Inflammatory macrophage treated with lipopolysaccharide for 1 hour (primary cell): ENCODE data around the gene NGEF.
A peak's percentile ranks its signal among the peaks of the same experiment; 100 is the strongest.

Experiments
- DNase-seq, 2 donors: peaks; one replicate each; pipeline ENCODE4 v3.0.0-alpha.2; 2020 to 2022

The NGEF gene

DNA sequence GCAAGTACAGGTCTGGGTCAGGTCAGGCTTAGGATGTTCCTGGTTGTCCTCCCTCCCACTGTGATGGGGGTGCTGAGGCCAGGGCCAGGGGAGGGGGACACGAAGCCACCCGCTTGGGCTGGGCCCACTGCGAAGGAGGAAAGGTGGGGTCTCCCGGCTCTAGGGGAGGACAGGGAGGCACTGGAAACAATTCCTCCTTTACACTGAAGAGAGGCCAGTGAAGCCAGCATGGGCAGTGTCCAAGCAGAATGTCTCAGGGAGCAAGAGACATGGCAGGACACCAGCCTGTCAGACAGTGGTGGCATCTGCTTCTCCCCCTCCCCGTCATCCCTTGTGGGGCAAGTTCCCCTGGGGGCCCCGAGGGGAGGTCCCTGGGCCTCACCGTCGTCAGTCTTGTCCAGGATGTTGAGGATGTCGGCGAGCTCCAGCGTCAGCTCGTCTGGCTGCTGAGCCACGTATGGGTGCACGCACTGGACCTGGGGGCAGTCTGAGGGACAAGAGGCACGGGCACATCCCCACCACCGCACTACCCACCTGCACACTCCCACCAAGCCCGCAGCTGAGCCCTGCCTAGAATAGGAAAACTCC lies 132.2 kb downstream of the NGEF start:
- DNase-seq, result no peak

DNA sequence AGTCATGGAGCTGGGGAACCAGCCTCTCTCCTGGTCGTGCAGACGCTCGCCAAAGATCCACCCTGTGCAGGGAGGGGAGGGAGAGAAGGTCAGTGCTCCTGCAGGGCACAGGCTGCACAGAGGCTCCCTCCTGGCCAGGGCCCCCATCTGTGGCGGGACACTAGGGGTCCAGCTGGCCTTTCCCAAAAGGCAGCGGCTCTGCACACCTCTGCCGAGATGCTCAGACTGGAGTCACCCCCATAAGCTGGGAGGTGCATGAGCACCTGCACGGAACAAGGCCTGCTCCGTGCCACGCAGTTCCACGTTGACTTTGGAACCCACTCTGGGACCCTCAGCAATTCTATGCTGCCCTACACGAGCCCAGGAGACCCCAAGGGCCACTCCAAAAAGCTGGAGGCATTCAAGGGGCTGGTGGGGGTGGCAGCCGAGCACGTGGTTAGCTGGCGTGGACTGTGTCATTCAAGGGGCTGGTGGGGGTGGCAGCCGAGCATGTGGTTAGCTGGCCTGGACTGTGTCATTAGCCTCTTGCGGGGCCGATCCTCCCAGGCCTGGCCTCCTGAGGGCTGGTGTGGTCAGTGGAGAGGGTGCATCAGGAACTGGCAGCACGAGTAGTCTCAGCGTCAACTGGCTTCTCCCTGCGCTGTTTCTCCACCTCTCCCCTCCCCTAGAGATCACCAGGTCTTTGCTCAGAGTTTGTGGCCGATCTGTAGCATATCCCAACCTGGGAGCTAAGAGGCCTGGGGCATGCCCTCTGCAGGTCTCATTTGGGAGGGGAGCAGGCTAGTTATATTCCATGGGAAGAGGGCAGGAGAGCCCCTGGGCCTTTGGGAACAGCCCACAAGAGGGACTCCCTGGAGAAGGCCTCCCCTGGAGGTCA lies 133.2 kb downstream of the NGEF start:
- no peak for DNase-seq

DNA sequence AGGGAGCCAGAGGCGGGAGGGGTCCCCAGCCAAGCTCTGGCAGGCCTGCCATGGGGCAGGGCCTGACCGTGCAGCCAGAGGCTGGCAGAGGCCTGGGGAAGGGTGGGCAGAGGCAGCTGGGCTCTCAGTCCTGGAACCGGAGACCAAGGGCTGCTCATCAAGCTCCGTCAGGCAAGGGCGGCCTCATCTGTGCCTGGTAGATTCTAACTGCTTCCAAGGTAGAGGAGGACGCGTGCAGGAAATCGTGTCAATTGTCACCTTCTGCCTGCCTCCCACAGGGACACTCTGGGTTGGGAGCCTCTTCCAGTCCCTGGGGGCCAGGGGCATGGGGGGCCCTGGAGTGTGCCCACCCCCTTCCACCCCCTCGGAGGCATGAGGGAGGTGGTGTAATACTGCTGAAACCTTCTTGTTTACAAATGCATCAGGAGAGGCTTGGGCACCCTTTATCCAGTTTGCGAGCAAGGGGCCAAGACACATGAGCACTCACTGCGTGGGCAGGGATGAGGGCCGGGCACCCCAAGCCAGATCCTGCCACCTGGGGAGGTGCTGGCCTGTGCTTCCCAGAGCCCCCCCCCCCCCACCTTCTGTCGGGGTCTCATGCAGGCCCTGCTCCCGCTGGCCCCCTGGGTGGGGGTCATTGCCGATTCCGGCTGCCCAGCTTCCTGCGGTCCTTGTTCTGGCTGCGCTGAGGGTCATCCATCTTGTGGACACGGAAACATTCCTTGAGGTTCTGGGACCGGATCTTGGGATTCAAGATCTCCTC lies 134.0 kb downstream of the NGEF start:
- DNase-seq, result no peak

DNA sequence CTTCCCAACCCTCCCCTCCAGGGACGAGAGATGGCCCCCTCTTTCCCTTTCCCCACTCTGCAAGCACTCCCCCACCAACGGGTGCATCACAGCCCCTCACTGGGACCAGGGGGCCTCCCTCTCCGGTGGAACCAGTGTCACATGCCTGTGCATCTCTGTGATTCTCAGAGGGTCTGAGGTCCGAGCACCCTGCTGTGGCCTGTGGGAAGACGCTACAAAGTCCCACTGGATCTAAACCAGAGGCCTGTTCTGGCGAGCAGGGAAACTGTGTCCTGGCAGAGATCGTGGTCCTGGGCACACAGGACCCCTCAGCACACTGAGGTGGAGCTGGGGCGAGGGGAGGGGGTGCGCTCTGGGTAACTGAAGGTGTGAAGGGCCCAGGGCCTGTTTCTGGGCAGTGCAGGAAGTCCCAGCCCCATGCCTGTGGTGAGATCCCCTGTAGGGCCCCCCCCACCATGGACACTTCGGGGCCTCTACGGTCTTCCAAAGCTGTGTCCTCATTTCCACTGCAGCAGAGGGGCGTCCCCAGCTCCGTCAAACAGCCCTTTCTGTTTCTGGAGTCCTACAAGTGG lies 135.0 kb downstream of the NGEF start:
- no peak for DNase-seq

DNA sequence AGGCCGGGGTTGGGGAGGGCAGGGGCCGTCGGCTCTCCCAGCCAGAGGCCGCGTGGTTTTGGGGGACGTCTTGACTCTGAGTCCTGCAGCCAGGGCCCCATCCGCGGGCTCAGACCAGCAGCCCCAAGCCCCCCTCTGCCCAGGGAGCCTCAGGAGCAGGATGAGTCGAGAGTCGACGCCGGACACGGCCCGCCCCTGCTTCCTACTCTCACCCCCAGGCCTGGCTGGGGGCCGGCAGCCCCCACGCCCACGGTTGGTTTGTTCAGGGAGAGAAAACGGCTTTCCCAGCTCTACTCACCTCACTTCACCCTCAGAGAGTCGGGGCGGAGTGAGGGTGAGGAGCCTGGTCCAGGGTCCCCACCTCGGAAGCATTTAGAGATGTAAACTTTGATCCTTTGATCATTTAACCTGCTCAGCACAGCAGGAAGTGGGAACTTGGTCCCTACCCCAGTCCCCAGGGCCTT lies 136.0 kb downstream of the NGEF start:
- no peak for DNase-seq

DNA sequence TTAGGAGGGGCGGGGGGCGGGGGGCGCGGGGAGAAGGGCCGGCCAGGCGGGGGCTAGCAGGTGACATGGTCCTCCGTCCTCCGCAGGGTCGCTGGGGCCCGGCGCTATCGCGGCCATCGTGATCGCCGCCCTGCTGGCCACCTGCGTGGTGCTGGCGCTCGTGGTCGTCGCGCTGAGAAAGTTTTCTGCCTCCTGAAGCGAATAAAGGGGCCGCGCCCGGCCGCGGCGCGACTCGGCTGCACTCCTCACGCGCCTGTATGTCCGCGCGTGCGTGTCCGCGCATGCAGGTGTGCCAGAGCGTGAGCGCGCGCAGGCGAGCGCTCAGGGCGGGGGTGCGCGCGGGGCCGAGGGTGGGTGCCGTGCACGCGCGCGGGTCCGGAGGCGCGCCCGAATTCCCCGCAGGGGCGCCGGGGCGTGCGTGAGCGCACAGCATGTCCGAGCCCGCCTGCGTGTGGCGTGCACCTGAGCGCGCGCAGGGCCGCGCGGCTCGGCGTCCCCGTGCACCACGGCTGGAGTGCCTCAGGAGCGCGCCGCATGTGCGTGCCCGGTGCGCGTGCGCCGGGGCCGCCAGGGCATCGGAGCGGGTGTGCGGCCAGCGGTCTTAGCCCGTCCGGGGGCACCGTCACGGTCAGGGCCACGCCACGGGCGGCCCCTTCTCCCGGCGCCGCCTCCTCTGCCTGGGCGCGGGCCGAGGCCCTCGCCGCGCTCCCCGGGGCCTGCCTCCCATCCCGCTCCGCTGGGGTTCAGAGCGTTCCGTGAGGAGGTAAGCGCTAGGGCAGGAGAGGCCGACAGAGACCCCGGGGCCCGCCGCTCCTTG lies 136.7 kb downstream of the NGEF start:
- DNase-seq, result no peak

DNA sequence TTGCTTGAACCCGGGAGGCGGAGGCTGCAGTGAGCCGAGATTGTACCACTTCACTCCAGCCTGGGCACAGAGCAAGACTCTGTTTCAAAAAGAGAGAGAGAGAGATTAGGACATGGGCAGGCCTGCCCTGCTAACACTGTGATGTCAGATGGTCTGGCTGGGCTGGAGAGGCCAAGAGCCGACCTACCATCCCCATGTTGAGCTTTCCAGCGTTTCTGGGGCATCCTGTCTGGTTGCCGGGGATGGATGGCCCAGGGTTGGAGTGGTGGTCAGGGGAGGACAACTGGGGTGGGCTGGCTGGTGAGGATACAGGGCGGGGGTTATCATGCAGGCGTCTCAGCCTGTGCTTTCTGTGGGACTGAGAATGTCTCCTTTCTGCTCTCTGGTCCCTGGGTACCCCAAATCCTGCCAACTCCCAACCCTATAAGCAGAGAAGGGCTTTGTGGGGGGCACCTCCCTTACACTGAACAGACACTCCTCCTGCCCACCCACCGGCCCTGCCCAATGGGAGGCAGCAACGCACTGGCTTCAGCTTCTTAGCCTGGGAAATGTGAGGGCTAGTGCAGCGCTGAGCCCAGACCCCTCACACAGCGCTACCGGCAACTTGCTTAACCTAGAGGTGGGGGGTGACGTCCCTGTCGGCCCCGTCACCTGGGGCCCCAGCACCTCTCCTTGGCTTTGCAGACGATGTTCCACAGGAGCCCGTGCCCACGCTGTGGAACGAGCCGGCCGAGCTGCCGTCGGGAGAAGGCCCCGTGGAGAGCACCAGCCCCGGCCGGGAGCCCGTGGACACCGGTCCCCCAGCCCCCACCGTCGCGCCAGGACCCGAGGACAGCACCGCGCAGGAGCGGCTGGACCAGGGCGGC lies 137.6 kb downstream of the NGEF start:
- DNase-seq, result no peak

DNA sequence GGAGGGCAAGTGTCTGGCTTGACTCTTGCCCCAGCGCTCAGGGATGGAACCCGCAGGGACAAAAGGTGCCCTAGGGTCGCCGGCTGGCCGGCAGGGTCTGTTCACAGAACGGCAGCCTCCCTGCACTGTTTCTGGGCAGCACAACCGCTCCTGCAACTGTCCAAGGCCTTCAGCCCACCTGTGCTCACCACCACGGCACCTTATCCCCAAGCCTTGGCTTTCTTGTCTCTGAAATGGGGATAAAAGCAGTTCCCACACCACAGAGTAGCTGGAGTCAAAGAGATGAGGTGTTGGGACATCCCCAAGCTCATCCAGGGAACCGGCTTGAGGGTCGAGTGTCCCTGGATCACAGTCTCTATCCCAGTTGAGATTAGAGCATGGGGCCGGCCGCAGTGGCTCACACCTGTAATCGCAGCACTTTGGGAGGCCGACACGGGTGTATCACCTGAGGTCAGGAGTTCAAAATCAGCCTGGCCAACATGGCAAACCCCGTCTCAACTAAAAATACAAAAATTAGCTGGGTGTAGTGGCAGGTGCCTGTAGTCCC lies 138.3 kb downstream of the NGEF start:
- no peak for DNase-seq

DNA sequence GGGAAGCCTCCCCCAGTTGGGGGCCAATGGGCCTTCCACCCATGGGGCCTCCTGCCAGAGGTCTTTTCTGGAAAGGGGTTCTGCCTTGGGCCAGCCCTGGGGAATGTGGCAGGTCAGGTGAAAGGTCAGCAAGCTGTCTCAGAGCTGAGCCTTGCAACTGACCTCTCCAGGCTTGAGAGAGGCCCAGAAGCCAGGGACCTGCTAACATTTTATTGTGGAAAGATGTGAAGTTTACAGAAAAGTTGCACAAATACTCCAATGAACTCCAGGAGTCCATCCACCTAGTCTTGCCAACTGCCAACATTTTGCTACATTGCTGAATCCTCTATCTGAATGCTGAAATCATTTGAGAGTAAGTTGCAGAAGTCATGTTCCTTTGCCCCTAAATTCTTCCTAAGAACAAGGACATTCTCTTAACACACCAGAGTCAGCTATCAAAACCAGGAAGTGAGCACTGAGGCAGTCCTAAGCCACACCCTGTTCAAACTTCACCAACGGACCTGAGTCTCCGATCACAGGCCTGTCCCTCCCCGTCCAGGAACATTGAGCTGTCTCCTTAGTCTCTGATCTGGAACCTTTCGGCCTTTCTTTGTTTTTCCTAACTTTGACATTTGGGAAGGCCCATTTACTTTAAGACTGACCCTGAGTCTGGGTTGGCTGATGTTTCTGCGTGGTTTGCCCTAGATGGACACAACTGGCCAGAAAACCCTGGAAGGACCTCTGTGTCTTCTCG lies 139.0 kb downstream of the NGEF start:
- peak; percentile 9 to 47 for DNase-seq

DNA sequence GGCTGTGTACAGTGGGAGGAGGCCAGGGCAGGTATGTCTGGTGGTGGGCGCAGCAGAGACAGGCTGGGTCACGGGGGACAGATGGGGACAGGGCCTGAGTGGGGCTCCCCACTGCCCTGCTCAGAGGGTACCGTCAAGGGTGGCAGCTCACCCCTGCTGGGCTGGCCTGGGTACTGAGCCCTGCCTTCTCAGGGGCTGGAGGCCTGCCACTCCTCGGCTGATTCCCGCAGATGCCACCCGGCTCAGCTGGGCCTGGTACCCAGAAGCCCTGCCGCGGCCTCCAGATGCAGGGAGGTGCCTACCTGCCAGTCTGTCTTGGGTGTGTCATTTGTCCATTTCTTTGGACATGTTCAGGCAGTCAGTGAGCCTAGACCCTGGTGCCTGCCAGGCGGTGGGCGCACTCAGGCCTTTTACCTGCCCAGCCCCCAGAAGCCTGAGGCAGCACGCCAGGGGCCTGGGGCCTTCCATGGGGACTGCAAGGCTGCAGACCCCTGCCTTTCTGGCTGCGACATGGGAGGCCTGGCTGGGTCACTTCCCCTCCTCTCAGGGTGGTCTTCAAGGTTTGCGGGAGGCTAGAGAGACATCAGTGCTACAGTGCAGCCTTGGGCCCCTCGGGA lies 139.7 kb downstream of the NGEF start:
- no peak for DNase-seq

DNA sequence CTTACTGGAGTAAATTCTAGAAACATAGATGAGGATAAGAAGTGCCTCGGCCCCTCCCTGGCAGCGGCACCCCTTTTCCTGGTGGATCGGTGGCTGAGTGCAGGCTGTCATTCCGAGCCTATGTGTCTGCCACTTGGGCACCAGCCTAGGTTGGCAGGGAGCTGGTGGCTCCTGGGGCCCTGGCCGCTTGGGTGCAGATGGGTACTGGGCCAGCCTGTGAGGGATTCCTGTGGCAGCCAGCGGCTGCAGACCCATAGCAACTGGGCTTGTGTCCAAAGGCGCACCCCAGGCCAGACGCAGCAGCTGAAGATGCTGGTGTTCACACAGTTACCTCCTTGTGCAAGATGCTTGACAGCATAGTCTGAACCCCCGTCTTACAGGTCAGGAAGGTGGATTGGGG lies 140.2 kb downstream of the NGEF start:
- DNase-seq, result no peak

DNA sequence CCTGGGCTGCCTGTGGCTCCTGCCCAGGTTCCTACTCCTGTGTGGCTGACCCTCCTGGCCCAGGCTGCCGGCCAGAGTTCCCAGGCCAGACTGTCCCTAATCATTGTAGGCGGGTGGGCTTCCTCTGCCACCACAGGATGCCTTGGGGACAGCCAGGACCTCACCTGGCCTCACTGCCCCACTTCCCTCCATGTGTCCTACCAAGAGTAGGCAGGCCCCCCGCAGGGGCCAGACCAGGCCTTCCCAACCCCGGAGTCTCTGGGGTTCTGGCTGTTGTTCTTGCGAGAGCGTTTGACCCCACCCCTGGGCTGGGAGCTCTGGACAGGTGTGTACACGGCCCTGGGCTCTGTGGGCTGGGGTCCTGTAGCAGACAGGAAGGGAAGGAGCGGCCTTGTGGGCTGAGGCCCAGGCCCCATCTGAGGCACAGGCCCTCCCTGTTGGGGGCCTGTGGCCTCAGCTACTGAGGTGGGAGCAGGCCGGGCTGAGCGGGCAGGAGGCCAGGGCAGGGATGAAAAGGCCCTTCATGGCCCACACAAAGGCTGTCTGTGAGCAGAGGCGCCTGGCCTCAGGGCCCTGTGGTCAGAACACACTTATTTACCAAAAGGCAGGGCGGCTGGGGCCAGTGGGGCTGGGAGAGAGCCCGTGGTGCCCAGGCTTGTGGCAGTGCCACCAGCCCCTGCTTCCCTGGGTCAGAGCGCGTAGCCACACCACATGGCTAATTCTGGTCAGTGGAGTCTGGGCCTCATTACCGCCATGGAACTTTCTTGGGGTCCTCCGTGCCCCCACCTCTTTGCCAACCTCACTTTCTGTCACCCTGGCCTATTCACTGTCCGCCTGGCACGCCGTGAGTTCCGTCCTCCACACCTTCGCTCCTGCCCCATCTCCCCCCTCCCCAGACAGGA lies 141.0 kb downstream of the NGEF start:
- DNase-seq, result no peak

DNA sequence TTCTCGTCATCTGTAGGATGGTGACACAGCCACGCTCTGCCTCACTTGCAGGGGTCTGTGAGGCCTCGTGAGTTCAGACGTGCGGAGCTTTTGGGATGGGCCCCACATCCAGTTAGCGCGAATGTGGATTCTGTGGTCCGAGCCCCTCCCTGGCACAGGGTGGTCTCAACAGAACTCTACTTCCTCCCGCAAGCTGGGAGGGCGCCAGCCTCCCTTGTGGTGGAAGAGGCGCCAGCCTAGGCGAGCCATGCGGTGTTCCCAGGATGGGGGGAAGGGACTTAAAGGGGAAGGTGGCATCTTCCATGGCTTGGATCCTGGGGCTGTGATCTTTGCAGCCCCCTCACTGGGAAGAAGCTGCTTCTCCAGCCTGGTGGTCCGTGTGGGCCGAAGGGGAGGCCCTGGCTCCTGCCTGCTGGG lies 141.6 kb downstream of the NGEF start:
- DNase-seq, result no peak

DNA sequence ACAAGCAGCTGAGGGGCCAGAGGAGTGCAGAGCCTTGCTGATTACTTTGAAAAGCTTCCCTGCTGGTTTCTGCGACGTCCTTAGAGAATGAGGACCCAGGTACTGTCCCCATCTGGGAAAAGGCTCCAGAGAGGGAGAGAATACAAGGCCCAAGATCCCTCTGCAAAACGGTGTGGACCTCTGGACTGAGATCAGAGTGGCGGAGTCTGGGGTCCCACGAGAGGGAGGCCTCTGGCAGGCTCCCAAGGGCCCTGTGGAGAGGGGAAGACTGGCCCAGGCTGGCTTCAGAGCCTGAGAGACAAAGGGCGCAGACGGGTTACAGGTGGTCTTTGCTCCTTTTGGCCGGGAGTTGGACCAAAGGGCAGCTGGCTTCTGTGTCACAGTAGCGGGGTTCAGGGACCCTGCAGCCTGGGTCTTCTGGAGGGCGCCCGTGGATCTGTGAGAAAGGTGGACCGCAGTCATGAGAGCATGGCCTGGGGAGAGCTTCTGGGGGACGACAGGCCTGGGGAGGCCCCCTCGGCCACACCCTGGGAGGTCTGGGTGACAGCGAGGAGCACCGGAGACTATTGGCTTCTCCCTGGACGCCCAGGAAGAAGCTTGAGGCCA lies 142.2 kb downstream of the NGEF start:
- DNase-seq, result no peak

DNA sequence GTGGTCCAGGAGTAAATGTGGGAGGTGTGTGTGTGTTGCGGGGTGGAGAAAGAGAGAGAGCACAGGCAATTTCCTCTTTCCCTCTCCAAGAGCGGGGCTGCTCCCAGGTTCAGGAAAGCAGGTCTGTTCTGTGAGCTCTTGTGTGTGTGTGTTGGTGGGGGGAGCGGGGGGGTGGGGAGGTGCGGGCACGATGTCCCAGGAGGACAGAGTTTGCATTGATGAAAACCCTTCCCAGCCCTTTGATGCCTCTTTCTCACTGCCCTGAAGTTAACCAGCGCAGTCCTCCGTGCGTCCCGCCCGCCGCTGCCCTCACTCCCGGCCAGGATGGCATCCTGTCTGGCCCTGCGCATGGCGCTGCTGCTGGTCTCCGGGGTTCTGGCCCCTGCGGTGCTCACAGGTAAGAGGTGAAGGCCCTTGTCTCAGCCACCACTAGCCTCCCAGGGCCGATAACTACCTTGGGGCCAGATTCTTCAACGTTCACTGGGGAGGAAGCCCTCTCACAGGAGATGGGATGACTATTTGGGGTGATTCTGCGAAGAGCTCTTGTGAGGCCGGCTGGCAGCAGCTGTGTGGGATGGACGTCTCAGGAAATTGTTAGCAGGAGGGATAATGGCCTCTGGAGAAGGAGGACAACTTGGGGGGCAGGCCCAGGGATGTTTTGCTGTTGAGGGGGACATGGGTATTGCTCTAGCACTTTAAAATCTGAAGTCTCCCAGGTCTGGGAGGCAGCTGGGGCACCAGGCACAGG lies 142.9 kb downstream of the NGEF start, which contains the start of gene SNORC:
SNORC (plus strand) TSS at position 247 of the 748 bp plus-strand sequence; CDS start at position 325, 78 bp downstream.
- DNase-seq, result no peak

DNA sequence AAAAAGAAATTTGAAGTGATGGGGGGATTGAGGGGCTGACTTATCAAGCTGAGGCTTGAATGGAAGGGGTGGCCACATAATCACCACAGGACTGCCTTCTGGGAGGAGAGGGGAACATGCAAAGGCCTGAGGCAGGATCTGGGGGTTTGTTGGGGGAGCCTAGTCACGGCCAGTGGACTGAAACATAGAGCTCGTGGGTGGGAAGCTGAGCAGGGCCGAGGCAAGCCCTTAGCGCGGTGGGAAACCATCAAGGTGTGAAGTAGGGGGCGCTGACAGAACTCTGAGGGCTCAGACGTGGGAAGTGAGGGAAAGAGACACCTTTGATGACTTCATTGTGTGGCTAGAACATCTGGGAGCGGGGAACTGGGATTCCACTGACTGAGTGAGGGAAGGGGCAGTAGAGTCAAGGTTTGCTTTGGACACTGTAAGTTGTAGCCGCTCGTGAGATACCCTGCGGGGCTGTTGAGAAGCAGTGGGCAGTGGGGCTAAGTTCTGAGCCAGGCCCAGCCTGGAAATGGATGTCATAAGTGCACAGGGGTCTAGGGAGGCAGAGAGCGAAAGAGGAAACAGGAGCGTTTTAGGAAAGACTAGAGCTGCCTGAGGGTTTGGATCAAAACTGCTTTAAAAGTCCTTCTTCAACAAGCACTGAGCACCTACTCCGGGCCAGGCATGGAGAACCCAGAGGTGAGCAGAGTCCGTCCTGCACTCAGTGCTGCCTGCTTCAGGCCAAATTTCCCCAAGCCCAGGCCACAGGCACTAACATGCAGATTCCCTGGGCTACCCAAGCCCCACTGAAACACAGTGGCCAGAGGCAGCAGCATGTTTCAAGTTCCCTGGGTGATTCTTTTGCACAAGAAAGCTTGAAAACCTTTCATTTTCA lies 143.7 kb downstream of the NGEF start:
- no peak for DNase-seq
